Middle frontal gyrus (tissue), 1 donor: ENCODE data around the gene MCRIP1.
"Not testable (repeated sequence)": the region's sequence is repeated elsewhere in the genome, so short reads cannot be mapped to it uniquely, and the experiment has no call there.

ENCODE experiments used
- DNase-seq: peaks from one replicate; pipeline ENCODE4 v3.0.0-alpha.2; 2015; ENCODE audit warnings: low spot score; ENCODE audit errors: extremely low spot score

The MCRIP1 gene

GRCh38 chr17:81841866-81842265 lies 8.8 kb upstream of the MCRIP1 start:
- no peak for DNase-seq

GRCh38 chr17:81840826-81841778 lies 8.0 kb upstream of the MCRIP1 start:
- DNase-seq: no peak

- DNase-seq: not testable (repeated sequence)
These were observed 7.0 kb upstream of the MCRIP1 start for GRCh38 chr17:81840059-81840458.

GRCh38 chr17:81839301-81839700 lies 6.2 kb upstream of the MCRIP1 start:
- no peak for DNase-seq

GRCh38 chr17:81838753-81839255 lies 5.7 kb upstream of the MCRIP1 start:
- DNase-seq: no peak

- no peak for DNase-seq
These were observed 4.5 kb upstream of the MCRIP1 start for GRCh38 chr17:81837641-81838040.

- no peak for DNase-seq
These were observed 1.8 kb upstream of the MCRIP1 start, which contains the start of gene PPP1R27 for GRCh38 chr17:81834831-81835267. Gene PPP1R27, minus strand, starts transcription at chr17:81835050. Its CDS starts 97 bp downstream, at chr17:81834953.

GRCh38 chr17:81833921-81834830 lies 1.1 kb upstream of the MCRIP1 start:
- DNase-seq: no peak

- no peak for DNase-seq
These were observed 407 bp downstream of the MCRIP1 start for GRCh38 chr17:81832608-81833159.

- no peak for DNase-seq
These were observed 1.0 kb downstream of the MCRIP1 start for GRCh38 chr17:81831957-81832607.

GRCh38 chr17:81831563-81831956 lies 1.5 kb downstream of the MCRIP1 start:
- DNase-seq: no peak

- no peak for DNase-seq
These were observed 3.2 kb downstream of the MCRIP1 start for GRCh38 chr17:81829858-81830257.

- no peak for DNase-seq
These were observed 4.4 kb downstream of the MCRIP1 start for GRCh38 chr17:81828656-81829055.

- DNase-seq: no peak
These were observed 7.1 kb downstream of the MCRIP1 start for GRCh38 chr17:81825841-81826466.

- DNase-seq: no peak
These were observed 8.5 kb downstream of the MCRIP1 start for GRCh38 chr17:81824595-81824994.

- DNase-seq: no peak
These were observed 9.1 kb downstream of the MCRIP1 start for GRCh38 chr17:81823820-81824550.

- DNase-seq: no peak
These were observed 9.9 kb downstream of the MCRIP1 start for GRCh38 chr17:81822996-81823819.

GRCh38 chr17:81822312-81822637 lies 10.8 kb downstream of the MCRIP1 start:
- no peak for DNase-seq
